Measurements from ENCODE around the gene SRPK3. TPM values are rescaled to one million over a fixed set of nuclear protein-coding genes. Genes with fewer than 3 reads are reported as not detected.

SRPK3 gene, protein sequence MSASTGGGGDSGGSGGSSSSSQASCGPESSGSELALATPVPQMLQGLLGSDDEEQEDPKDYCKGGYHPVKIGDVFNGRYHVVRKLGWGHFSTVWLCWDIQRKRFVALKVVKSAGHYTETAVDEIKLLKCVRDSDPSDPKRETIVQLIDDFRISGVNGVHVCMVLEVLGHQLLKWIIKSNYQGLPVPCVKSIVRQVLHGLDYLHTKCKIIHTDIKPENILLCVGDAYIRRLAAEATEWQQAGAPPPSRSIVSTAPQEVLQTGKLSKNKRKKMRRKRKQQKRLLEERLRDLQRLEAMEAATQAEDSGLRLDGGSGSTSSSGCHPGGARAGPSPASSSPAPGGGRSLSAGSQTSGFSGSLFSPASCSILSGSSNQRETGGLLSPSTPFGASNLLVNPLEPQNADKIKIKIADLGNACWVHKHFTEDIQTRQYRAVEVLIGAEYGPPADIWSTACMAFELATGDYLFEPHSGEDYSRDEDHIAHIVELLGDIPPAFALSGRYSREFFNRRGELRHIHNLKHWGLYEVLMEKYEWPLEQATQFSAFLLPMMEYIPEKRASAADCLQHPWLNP
- total RNA-seq, result 0.18 to 0.50 TPM in 2 of 3 replicates, not detected in the other
- long read RNA-seq, result 0 reads

DNA sequence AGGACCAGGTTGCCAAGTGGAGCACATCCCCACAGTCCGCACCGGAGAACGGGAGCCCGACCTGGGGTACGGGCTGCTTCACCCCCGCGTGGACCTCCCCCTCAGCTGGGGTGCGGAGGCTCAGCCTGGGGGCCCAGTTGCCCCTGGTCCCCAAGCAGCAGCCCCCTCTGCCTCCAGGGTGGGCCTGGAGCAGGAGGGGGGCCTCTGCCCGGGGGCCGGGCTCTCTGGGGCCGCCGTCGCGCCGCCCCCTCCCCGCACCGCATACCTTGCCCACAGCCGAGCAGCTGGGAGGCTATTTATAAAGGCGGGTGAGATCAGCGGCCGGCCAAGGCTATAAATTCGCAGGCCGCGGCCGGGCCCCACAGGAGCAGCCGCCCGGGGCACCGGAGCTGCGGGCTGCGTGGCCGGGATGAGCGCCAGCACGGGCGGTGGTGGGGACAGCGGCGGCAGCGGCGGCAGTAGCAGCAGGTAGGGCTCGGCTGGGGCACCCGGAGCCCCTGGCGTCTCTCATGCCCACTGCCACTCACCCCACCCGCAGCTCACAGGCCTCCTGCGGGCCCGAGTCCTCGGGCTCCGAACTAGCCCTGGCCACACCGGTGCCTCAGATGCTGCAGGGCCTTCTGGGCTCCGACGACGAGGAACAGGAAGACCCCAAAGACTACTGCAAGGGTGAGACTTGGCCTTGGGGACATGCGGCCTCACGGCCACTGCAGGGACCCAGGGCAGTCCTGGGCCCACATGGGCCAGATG lies at the start of gene SRPK3:
Gene SRPK3, plus strand, starts transcription at position 364 of the 750 bp plus-strand sequence. Its CDS starts 46 bp downstream, at position 410.
- TF ChIP-seq, protein P1, sequence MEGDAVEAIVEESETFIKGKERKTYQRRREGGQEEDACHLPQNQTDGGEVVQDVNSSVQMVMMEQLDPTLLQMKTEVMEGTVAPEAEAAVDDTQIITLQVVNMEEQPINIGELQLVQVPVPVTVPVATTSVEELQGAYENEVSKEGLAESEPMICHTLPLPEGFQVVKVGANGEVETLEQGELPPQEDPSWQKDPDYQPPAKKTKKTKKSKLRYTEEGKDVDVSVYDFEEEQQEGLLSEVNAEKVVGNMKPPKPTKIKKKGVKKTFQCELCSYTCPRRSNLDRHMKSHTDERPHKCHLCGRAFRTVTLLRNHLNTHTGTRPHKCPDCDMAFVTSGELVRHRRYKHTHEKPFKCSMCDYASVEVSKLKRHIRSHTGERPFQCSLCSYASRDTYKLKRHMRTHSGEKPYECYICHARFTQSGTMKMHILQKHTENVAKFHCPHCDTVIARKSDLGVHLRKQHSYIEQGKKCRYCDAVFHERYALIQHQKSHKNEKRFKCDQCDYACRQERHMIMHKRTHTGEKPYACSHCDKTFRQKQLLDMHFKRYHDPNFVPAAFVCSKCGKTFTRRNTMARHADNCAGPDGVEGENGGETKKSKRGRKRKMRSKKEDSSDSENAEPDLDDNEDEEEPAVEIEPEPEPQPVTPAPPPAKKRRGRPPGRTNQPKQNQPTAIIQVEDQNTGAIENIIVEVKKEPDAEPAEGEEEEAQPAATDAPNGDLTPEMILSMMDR (IDR thresholded peaks at IDR 0.05), result no peak
- no peaks in the 10 kb centered on the region for H3K36me3 Mint-ChIP-seq (ENCODE audit: low read depth)
- H3K9me3 Mint-ChIP-seq (ENCODE audit: low read depth), result no peaks in the 10 kb centered on the region
- no peak for DNase-seq (ENCODE audit: low spot score)
- H3K4me3 Mint-ChIP-seq (ENCODE audit: unreplicated experiment), result no peak within 1 kb of the TSS
- H3K4me1 Mint-ChIP-seq (ENCODE audit: low read depth), result no peaks in the 10 kb centered on the region
- no peaks in the 10 kb centered on the region for H3K27me3 Mint-ChIP-seq (ENCODE audit: low read depth)
- H3K27ac Mint-ChIP-seq (ENCODE audit: unreplicated experiment), result peak within 1 kb of the TSS; percentile 17

- H3K27ac Mint-ChIP-seq (ENCODE audit: unreplicated experiment), result no peak overlapping the region
- H3K4me1 Mint-ChIP-seq (ENCODE audit: low read depth), result peaks cover 15% of the 10 kb centered on the region
- no peak for DNase-seq (ENCODE audit: low spot score)
- H3K27me3 Mint-ChIP-seq (ENCODE audit: low read depth), result no peaks in the 10 kb centered on the region
- H3K9me3 Mint-ChIP-seq (ENCODE audit: low read depth), result peaks cover 20% of the 10 kb centered on the region
- H3K36me3 Mint-ChIP-seq (ENCODE audit: low read depth), result peaks cover 16% of the 10 kb centered on the region
- H3K4me3 Mint-ChIP-seq (ENCODE audit: unreplicated experiment), result no peak overlapping the region
- TF ChIP-seq, protein P1 (IDR thresholded peaks at IDR 0.05), result no peak
Measured at GRCh38 chrX:153731117-153731844, 49.6 kb upstream of the SRPK3 start.

- peaks cover 20% of the 10 kb centered on the region for H3K9me3 Mint-ChIP-seq (ENCODE audit: low read depth)
- H3K4me3 Mint-ChIP-seq (ENCODE audit: unreplicated experiment), result no peak overlapping the region
- DNase-seq (ENCODE audit: low spot score), result no peak
- TF ChIP-seq, protein P1 (IDR thresholded peaks at IDR 0.05), result no peak
- H3K27me3 Mint-ChIP-seq (ENCODE audit: low read depth), result no peaks in the 10 kb centered on the region
- no peak overlapping the region for H3K27ac Mint-ChIP-seq (ENCODE audit: unreplicated experiment)
- H3K36me3 Mint-ChIP-seq (ENCODE audit: low read depth), result peaks cover 19% of the 10 kb centered on the region
- H3K4me1 Mint-ChIP-seq (ENCODE audit: low read depth), result peaks cover 11% of the 10 kb centered on the region
Measured at GRCh38 chrX:153731845-153732215, 49.0 kb upstream of the SRPK3 start.

GRCh38 chrX:153732401-153732800 lies 48.4 kb upstream of the SRPK3 start:
- H3K36me3 Mint-ChIP-seq (ENCODE audit: low read depth), result peaks cover 19% of the 10 kb centered on the region
- H3K4me1 Mint-ChIP-seq (ENCODE audit: low read depth), result peaks cover 6% of the 10 kb centered on the region
- no peak for DNase-seq (ENCODE audit: low spot score)

More at GRCh38 chrX:153732401-153732800, 48.4 kb upstream of the SRPK3 start:
- H3K27ac Mint-ChIP-seq (ENCODE audit: unreplicated experiment), result no peak overlapping the region
- no peaks in the 10 kb centered on the region for H3K27me3 Mint-ChIP-seq (ENCODE audit: low read depth)
- H3K9me3 Mint-ChIP-seq (ENCODE audit: low read depth), result peaks cover 20% of the 10 kb centered on the region
- TF ChIP-seq, protein P1 (IDR thresholded peaks at IDR 0.05), result no peak
- H3K4me3 Mint-ChIP-seq (ENCODE audit: unreplicated experiment), result no peak overlapping the region
